ENCODE data around the gene DNAJC13.

The DNAJC13 gene

DNA sequence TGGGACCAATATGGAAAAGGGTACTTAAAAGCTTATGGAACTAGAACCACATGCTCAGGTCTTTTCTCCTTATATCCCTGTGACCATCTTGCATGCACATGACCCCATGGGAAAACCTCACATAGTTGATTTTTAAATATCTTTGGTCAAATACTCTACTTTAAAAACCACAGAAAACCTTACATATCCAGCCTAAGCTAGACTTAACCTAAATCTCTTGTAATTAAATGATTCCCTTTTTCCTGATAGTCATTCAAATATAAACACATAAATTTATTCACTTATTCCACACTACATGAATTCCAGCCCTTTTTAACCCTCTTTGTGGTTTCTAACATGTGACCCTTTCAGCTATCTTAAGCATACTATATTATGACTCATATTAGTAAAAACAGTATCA lies 46.8 kb downstream of the DNAJC13 start:
- no peaks in the 10 kb centered on the region for H3K9me2 ChIP-seq (replicated peaks; ENCODE audit: insufficient read depth, low read length)
- H3K36me3 ChIP-seq (replicated peaks; ENCODE audit: insufficient read depth, low read length) = peaks cover 9% of the 10 kb centered on the region
- H3F3A ChIP-seq (ENCODE audit: insufficient read depth, low read length) = no peaks in the 10 kb centered on the region; the same call in 1 of the 2 replicates
- no peak overlapping the region for H3K9ac ChIP-seq (ENCODE audit: low read length)
- H3K4me3 ChIP-seq (ENCODE audit: low read length) = no peak overlapping the region
- H3K79me2 ChIP-seq (ENCODE audit: low read length) = no peaks in the 10 kb centered on the region
- no peak overlapping the region for H3K27ac ChIP-seq (ENCODE audit: low read length)
- peaks cover 7% of the 10 kb centered on the region; the same call in 1 of the 2 replicates for H3K4me1 ChIP-seq (ENCODE audit: low read length)
- no peaks in the 10 kb centered on the region for H4K20me1 ChIP-seq (ENCODE audit: insufficient read depth, low read length)
- H3K4me2 ChIP-seq (ENCODE audit: low read depth, low read length) = no peak overlapping the region
- no peaks in the 10 kb centered on the region for H3K9me3 ChIP-seq (replicated peaks; ENCODE audit: insufficient read depth, low read length)
- DNase-seq = no peak
- H3K27me3 ChIP-seq (replicated peaks; ENCODE audit: insufficient read depth, low read length) = no peaks in the 10 kb centered on the region
- TF ChIP-seq EZH2 (optimal IDR thresholded peaks at IDR 0.05; ENCODE audit: low read depth, low read length) (no peak), EZH2phosphoT487 (IDR thresholded peaks at IDR 0.05; ENCODE audit: low read length) (no peak)
- TF ChIP-seq, protein P1, sequence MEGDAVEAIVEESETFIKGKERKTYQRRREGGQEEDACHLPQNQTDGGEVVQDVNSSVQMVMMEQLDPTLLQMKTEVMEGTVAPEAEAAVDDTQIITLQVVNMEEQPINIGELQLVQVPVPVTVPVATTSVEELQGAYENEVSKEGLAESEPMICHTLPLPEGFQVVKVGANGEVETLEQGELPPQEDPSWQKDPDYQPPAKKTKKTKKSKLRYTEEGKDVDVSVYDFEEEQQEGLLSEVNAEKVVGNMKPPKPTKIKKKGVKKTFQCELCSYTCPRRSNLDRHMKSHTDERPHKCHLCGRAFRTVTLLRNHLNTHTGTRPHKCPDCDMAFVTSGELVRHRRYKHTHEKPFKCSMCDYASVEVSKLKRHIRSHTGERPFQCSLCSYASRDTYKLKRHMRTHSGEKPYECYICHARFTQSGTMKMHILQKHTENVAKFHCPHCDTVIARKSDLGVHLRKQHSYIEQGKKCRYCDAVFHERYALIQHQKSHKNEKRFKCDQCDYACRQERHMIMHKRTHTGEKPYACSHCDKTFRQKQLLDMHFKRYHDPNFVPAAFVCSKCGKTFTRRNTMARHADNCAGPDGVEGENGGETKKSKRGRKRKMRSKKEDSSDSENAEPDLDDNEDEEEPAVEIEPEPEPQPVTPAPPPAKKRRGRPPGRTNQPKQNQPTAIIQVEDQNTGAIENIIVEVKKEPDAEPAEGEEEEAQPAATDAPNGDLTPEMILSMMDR (IDR thresholded peaks at IDR 0.05; ENCODE audit: low read length) = no peak
- H2AFZ ChIP-seq (ENCODE audit: low read length) = no peak overlapping the region

DNA sequence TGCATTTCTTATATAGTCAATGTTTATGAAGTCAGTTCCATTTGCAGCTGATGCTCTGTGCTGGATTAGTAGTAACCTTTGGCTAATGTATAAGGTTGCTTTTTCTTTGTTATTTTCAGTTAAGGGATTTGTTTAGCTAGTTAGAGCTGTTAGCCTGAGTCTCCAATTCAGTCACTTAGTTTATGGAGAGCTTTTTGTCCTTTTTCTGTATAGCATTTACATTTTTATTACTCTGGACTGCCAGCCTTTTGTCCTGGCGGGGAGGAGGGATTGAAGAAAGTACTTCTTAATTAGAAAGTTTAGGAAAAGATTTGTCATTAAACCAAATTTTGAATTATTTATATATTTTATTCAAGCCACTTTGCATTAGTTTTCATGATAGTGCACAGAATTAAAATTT lies 52.0 kb downstream of the DNAJC13 start:
- Histone ChIP-seq H3K4me1 (ENCODE audit: low read length) (no peaks in the 10 kb centered on the region), H3F3A (ENCODE audit: insufficient read depth, low read length) (no peaks in the 10 kb centered on the region), H3K9me3 (replicated peaks; ENCODE audit: insufficient read depth, low read length) (no peaks in the 10 kb centered on the region), H3K36me3 (replicated peaks; ENCODE audit: insufficient read depth, low read length) (no peaks in the 10 kb centered on the region; the same call in 1 of the 2 replicates), H3K79me2 (ENCODE audit: low read length) (no peaks in the 10 kb centered on the region), H2AFZ (ENCODE audit: low read length) (no peak overlapping the region), H4K20me1 (ENCODE audit: insufficient read depth, low read length) (no peaks in the 10 kb centered on the region), H3K9ac (ENCODE audit: low read length) (no peak overlapping the region), H3K4me2 (ENCODE audit: low read depth, low read length) (no peak overlapping the region), H3K27ac (ENCODE audit: low read length) (no peak overlapping the region), H3K4me3 (ENCODE audit: low read length) (no peak overlapping the region), H3K27me3 (replicated peaks; ENCODE audit: insufficient read depth, low read length) (no peaks in the 10 kb centered on the region), H3K9me2 (replicated peaks; ENCODE audit: insufficient read depth, low read length) (no peaks in the 10 kb centered on the region)
- no peak for DNase-seq
- TF ChIP-seq EZH2phosphoT487 (IDR thresholded peaks at IDR 0.05; ENCODE audit: low read length) (no peak), EZH2 (optimal IDR thresholded peaks at IDR 0.05; ENCODE audit: low read depth, low read length) (no peak)
- TF ChIP-seq, protein P1 (IDR thresholded peaks at IDR 0.05; ENCODE audit: low read length) = no peak

DNA sequence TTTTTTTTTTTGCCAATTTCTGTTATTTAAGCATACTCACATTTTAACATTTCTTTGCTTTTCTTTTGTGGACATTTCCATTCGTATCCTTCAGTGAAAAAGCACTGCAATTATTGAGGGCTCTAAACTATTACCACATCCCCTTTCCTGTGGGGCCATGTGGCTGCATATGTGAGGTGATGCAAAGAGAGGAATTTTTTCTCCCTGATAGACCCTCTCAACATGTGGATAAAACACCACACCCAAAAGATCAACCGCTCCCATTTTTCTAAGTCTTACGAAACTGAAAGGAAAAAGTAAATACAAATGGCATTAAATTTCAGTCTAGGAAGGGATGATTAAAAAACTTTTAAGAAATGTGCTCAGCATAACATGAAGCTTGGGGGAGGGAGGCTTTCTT lies 68.8 kb downstream of the DNAJC13 start:
- no peaks in the 10 kb centered on the region for H3K9me3 ChIP-seq (replicated peaks; ENCODE audit: insufficient read depth, low read length)
- no peaks in the 10 kb centered on the region for H3K27me3 ChIP-seq (replicated peaks; ENCODE audit: insufficient read depth, low read length)
- H3K79me2 ChIP-seq (ENCODE audit: low read length) = no peaks in the 10 kb centered on the region
- TF ChIP-seq EZH2phosphoT487 (IDR thresholded peaks at IDR 0.05; ENCODE audit: low read length) (no peak), EZH2 (optimal IDR thresholded peaks at IDR 0.05; ENCODE audit: low read depth, low read length) (no peak)
- TF ChIP-seq, protein P1 (IDR thresholded peaks at IDR 0.05; ENCODE audit: low read length) = no peak
- H3K4me1 ChIP-seq (ENCODE audit: low read length) = peaks cover 8% of the 10 kb centered on the region; the same call in 1 of the 2 replicates
- no peak overlapping the region for H3K4me3 ChIP-seq (ENCODE audit: low read length)
- H3K36me3 ChIP-seq (replicated peaks; ENCODE audit: insufficient read depth, low read length) = peaks cover 9% of the 10 kb centered on the region; the same call in 1 of the 2 replicates
- no peak for DNase-seq
- H3K4me2 ChIP-seq (ENCODE audit: low read depth, low read length) = no peak overlapping the region
- H2AFZ ChIP-seq (ENCODE audit: low read length) = no peak overlapping the region
- H3K9me2 ChIP-seq (replicated peaks; ENCODE audit: insufficient read depth, low read length) = no peaks in the 10 kb centered on the region
- no peaks in the 10 kb centered on the region; the same call in 1 of the 2 replicates for H4K20me1 ChIP-seq (ENCODE audit: insufficient read depth, low read length)
- H3K27ac ChIP-seq (ENCODE audit: low read length) = no peak overlapping the region
- H3F3A ChIP-seq (ENCODE audit: insufficient read depth, low read length) = no peaks in the 10 kb centered on the region
- no peak overlapping the region for H3K9ac ChIP-seq (ENCODE audit: low read length)
